ENCODE data around the gene BEST3. TPM values are rescaled to one million over a fixed set of nuclear protein-coding genes. Genes with fewer than 3 reads are reported as not detected.

Gene BEST3
- total RNA-seq, 2 experiments from 2014 or later: not detected

- no peaks in the 10 kb centered on the region for H3K4me1 Mint-ChIP-seq (ENCODE audit: low read depth)
- H3K27me3 Mint-ChIP-seq: peaks cover 18% of the 10 kb centered on the region
- DNase-seq (no peak), ATAC-seq (no peak)
- no peaks in the 10 kb centered on the region for H3K36me3 Mint-ChIP-seq (ENCODE audit: low read depth)
- no peaks in the 10 kb centered on the region for H3K9me3 Mint-ChIP-seq
- CTCF ChIA-PET: no interaction called here
- intact Hi-C loops (cut with micrococcal nuclease): no loop called here
- POLR2A ChIA-PET: no interaction called here
- no peak overlapping the region for H3K4me3 Mint-ChIP-seq
- no peak overlapping the region for H3K27ac Mint-ChIP-seq
- no peak for TF ChIP-seq CTCF (IDR thresholded peaks at IDR 0.05)
Observed at GRCh38 chr12:69660164-69660863, 38.8 kb downstream of the BEST3 start.

DNA sequence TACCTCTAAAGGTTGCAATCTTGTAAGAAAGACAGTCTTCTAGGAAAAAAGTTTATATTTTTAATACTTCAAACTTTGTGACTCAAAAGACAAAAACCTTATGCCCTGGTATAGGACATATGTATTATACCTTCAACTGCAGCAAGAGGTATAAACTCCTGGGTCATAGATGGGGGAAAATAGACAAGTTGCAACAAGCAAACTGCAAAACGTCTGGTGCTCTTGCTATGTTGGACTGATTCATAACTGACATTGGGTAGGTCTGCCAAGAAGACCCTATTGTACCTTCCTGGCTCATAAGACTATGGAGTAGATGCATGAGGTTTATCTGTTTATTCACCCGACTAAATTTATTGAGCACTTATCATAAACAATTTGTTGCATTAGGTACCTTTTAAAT is 40.9 kb downstream of the BEST3 start:
- no peaks in the 10 kb centered on the region for H3K9me3 Mint-ChIP-seq
- no peak overlapping the region for H3K27ac Mint-ChIP-seq
- no peaks in the 10 kb centered on the region for H3K36me3 Mint-ChIP-seq (ENCODE audit: low read depth)
- POLR2A ChIA-PET: no interaction called here
- DNase-seq (no peak), ATAC-seq (no peak)
- CTCF ChIA-PET: no interaction called here
- H3K27me3 Mint-ChIP-seq: peaks cover 13% of the 10 kb centered on the region
- TF ChIP-seq CTCF (IDR thresholded peaks at IDR 0.05): no peak
- H3K4me1 Mint-ChIP-seq (ENCODE audit: low read depth): no peaks in the 10 kb centered on the region
- no peak overlapping the region for H3K4me3 Mint-ChIP-seq
- intact Hi-C loops (cut with micrococcal nuclease): no loop called here

DNA sequence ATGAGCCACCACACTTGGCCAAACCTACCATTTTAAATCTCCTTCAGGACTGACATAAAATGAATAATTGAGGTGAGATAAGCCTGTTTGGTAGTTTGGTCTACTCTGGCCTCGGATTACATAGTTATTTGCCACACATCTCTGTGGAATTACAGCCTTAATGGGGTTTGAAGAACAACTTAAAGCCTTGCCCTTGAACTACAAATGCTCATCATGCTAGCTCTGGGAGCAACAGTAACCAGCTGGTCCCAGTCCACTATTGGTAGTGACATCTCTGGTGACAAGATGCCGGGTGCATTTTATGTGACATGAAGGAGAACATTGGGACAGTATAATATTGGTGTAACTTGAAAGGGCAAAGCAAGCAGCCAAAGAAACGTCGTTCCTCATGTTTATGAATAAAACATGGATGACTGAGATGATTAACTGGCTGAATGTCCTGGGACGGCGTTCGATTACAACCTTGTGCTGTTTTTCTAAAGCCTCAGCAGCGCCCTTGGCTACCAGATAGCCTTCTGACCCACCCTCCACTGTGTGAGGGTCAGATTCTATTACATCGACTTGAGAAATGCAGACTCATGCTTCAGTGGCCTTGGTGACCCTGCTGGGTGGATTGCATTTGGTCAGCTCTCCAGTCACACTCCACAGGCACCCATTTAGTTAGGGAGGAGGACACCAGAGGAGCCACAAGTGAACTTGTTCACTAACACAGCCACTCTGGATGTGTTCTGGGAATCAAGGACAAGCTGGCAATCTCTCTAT is 41.5 kb downstream of the BEST3 start:
- Mint-ChIP-seq H3K36me3 (ENCODE audit: low read depth) (no peaks in the 10 kb centered on the region), H3K27ac (no peak overlapping the region), H3K9me3 (no peaks in the 10 kb centered on the region), H3K4me1 (ENCODE audit: low read depth) (no peaks in the 10 kb centered on the region), H3K4me3 (no peak overlapping the region), H3K27me3 (peaks cover 10% of the 10 kb centered on the region)
- no peak for TF ChIP-seq CTCF (IDR thresholded peaks at IDR 0.05)
- DNase-seq (no peak), ATAC-seq (no peak)
- intact Hi-C loops (cut with micrococcal nuclease): no loop called here
- CTCF ChIA-PET: interaction anchor here (0.6 to 1.4 kb wide), 2 partner anchors 17 to 626 kb away, joined by 3 to 6 read pairs; no protein-coding TSS in a partner anchor
- POLR2A ChIA-PET: no interaction called here

GRCh38 chr12:69655616-69656340 is 43.3 kb downstream of the BEST3 start:
- DNase-seq: no peak
- no peak for TF ChIP-seq CTCF (IDR thresholded peaks at IDR 0.05)
- Mint-ChIP-seq H3K4me1 (ENCODE audit: low read depth) (no peaks in the 10 kb centered on the region), H3K4me3 (no peak overlapping the region), H3K36me3 (ENCODE audit: low read depth) (no peaks in the 10 kb centered on the region), H3K27me3 (peaks cover 13% of the 10 kb centered on the region), H3K9me3 (no peaks in the 10 kb centered on the region), H3K27ac (no peak overlapping the region)
- intact Hi-C loops (cut with micrococcal nuclease): no loop called here
- CTCF ChIA-PET: interaction anchor here (1.5 kb wide), 1 partner anchor 16 kb away, joined by 4 read pairs; no protein-coding TSS in a partner anchor
- POLR2A ChIA-PET: no interaction called here
- ATAC-seq: no peak

DNA sequence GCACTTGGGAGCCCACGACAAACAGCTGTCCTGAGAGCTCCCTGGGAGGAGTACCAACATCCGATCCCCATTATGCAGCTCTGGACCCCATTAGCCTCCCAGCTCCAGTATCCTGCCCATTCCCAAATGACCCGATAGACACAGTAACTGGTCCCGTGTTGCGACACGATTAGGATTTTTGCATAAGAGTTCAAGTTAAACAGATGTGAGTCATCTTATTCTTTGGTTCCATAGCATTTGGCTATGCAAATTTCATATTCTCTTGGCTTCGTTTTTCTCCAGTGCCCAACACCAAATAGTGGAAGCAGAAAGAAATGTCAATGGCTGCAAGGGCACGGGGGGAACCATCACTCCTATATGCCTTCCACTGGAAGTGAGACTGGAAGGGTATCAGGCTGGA is 45.4 kb downstream of the BEST3 start:
- CTCF ChIA-PET: no interaction called here
- POLR2A ChIA-PET: no interaction called here

More for the DNA sequence above, 45.4 kb downstream of the BEST3 start:
- H3K27me3 Mint-ChIP-seq: peaks cover 7% of the 10 kb centered on the region
- ATAC-seq: no peak
- H3K9me3 Mint-ChIP-seq: no peaks in the 10 kb centered on the region
- no peak overlapping the region for H3K27ac Mint-ChIP-seq
- no peaks in the 10 kb centered on the region for H3K36me3 Mint-ChIP-seq (ENCODE audit: low read depth)
- intact Hi-C loops (cut with micrococcal nuclease): no loop called here
- no peaks in the 10 kb centered on the region for H3K4me1 Mint-ChIP-seq (ENCODE audit: low read depth)
- no peak overlapping the region for H3K4me3 Mint-ChIP-seq
- TF ChIP-seq CTCF (IDR thresholded peaks at IDR 0.05): no peak
- no peak for DNase-seq
